ENCODE data around the gene E2F2.

DNA sequence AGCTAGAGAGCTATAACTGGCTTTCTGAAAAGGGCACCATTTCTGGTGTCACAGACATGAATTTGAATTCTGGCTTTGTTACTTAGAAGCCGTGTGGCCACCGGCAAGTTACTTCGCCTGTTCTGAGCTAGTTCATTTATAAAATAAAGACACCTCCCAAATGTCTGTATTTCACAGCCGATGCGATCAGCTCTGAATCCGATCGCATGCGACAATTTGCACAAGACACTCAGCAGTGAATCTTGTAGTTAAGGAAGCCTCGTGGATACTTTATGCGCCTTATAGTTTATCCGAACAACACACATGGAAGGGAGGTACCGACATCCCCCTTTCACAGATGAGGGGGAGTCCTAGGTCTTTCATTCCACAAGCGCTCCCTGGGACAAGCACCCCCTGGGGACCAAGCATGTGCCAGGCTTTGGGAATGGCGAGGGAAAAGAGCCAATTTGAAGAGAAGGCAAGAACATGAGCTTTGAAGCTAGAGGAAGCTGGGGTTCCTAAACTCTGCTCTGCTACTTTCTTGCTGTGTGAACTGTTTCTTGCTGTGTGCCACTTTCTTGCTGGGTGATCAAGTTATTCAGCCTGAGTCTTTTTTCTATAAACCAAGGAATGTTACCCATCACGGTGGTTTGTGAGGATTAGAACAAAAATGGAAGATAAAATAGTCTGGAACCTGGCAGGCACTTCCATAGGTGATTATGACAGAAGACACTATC lies 24.4 kb upstream of the E2F2 start:
- TF ChIP-seq CTCF (IDR thresholded peaks at IDR 0.05; ENCODE audit: low read length) (no peak), EZH2 (IDR thresholded peaks at IDR 0.05; ENCODE audit: borderline replicate concordance, low read length) (no peak)
